GM23338 (cell line): ENCODE results near the gene KCNK5. TPM values are rescaled to one million over a fixed set of nuclear protein-coding genes. Genes with fewer than 3 reads are reported as not detected.
A peak's percentile ranks its signal among the peaks of the same experiment; 100 is the strongest.

ENCODE experiments used
- ATAC-seq: fragments of 200-7000 bp; cut with Tn5 transposase; 3 replicates; pipeline ENCODE4 v1.9.1; 2020
- DNase-seq: peaks from one replicate; pipeline ENCODE4 v3.0.0-alpha.2; 2015; ENCODE audit warnings: low spot score
- H2AFZ ChIP-seq: fragments of 200-600 bp; sonication (generic); 2 replicates; pipeline ENCODE4 v1.8.0; 2016; ENCODE audit warnings: antibody characterized with exemption, mild to moderate bottlenecking, moderate library complexity
- H3F3A ChIP-seq: fragments of 200-600 bp; sonication (generic); replicated peaks from 2 replicates; pipeline ENCODE4 v1.8.0; 2017; ENCODE audit warnings: antibody characterized with exemption, mixed run types, low read depth
- H3K27ac ChIP-seq: fragments of 200-600 bp; sonication (generic); 2 replicates; pipeline ENCODE4 v1.6.1; 2016; ENCODE audit warnings: low read depth
- H3K27me3 ChIP-seq: fragments of 200-600 bp; sonication (generic); 2 replicates; pipeline ENCODE4 v1.8.0; 2016; ENCODE audit warnings: mild to moderate bottlenecking, mixed run types, moderate library complexity; ENCODE audit not compliant: insufficient read depth
- H3K36me3 ChIP-seq: fragments of 200-600 bp; sonication (generic); 2 replicates; pipeline ENCODE4 v1.8.0; 2016; ENCODE audit warnings: mild to moderate bottlenecking; ENCODE audit not compliant: insufficient read depth
- H3K4me1 ChIP-seq: fragments of 200-600 bp; sonication (generic); 2 replicates; pipeline ENCODE4 v1.8.0; 2016; ENCODE audit warnings: mild to moderate bottlenecking, moderate library complexity; ENCODE audit not compliant: insufficient read depth
- H3K4me2 ChIP-seq: fragments of 200-600 bp; sonication (generic); 2 replicates; pipeline ENCODE4 v1.7.1; 2017; ENCODE audit warnings: mixed run types
- H3K4me3 ChIP-seq: fragments of 200-600 bp; sonication (generic); 2 replicates; pipeline ENCODE4 v1.6.1; 2016; ENCODE audit warnings: mixed run types
- H3K79me2 ChIP-seq: fragments of 200-600 bp; sonication (generic); replicated peaks from 2 replicates; pipeline ENCODE4 v1.8.0; 2017; ENCODE audit warnings: mild to moderate bottlenecking; ENCODE audit not compliant: insufficient read depth
- H3K9me2 ChIP-seq: fragments of 200-600 bp; sonication (generic); 2 replicates; pipeline ENCODE4 v1.8.0; 2017; ENCODE audit not compliant: insufficient read depth
- H4K20me1 ChIP-seq: fragments of 200-600 bp; sonication (generic); replicated peaks from 2 replicates; pipeline ENCODE4 v1.8.0; 2017; ENCODE audit warnings: mild to moderate bottlenecking; ENCODE audit not compliant: insufficient read depth
- H3K27ac Mint-ChIP-seq: 2 replicates; pipeline ENCODE4 v1.8.0; 2020; ENCODE audit warnings: inconsistent platforms, mild to moderate bottlenecking, moderate library complexity, mixed read lengths
- H3K27me3 Mint-ChIP-seq: 3 replicates; pipeline ENCODE4 v1.8.0; 2022; ENCODE audit warnings: low read depth, mild to moderate bottlenecking, moderate library complexity, mixed read lengths, inconsistent platforms; ENCODE audit not compliant: insufficient read depth, poor library complexity
- H3K36me3 Mint-ChIP-seq: 3 replicates; pipeline ENCODE4 v1.8.0; 2021; ENCODE audit warnings: low read depth, mild to moderate bottlenecking, inconsistent platforms, moderate library complexity, mixed read lengths
- H3K4me1 Mint-ChIP-seq: 3 replicates; pipeline ENCODE4 v1.8.0; 2020; ENCODE audit warnings: mild to moderate bottlenecking, inconsistent platforms, mixed read lengths
- H3K4me3 Mint-ChIP-seq: 3 replicates; pipeline ENCODE4 v1.8.0; 2021; ENCODE audit warnings: moderate library complexity, mild to moderate bottlenecking, inconsistent platforms, mixed read lengths
- H3K9me3 Mint-ChIP-seq: 3 replicates; pipeline ENCODE4 v1.8.0; 2020; ENCODE audit warnings: moderate library complexity, mild to moderate bottlenecking, inconsistent platforms, mixed read lengths
- EZH2 ChIP-seq: fragments of 200-600 bp; sonication (generic); IDR thresholded peaks from one replicate; pipeline ENCODE4 v1.8.0; 2017; ENCODE audit warnings: antibody characterized with exemption, mild to moderate bottlenecking, low read depth; ENCODE audit not compliant: unreplicated experiment
- EZH2phosphoT487 ChIP-seq: fragments of 200-600 bp; sonication (generic); IDR thresholded peaks from one replicate; pipeline ENCODE4 v1.8.1; 2018; ENCODE audit warnings: antibody characterized with exemption; ENCODE audit not compliant: unreplicated experiment
- JUNB ChIP-seq: IDR thresholded peaks from one replicate; pipeline ENCODE4 v1.6.1; 2016; ENCODE audit warnings: antibody characterized with exemption; ENCODE audit not compliant: unreplicated experiment
- NANOG ChIP-seq: IDR thresholded peaks from 2 replicates; pipeline ENCODE4 v1.6.1; 2016; ENCODE audit warnings: antibody characterized with exemption, borderline replicate concordance
- POLR2AphosphoS5 ChIP-seq: IDR thresholded peaks from 2 replicates; pipeline ENCODE4 v1.6.1; 2016; ENCODE audit warnings: antibody characterized with exemption, low read depth
- ZNF114 ChIP-seq: fragments of 250-450 bp; sonication (Bioruptor Pico); IDR thresholded peaks from 2 replicates; pipeline ENCODE4 v1.5.0; 2020; ENCODE audit warnings: mild to moderate bottlenecking, moderate library complexity
- ZNF331 ChIP-seq: fragments of 250-450 bp; sonication (Bioruptor Pico); IDR thresholded peaks from 2 replicates; pipeline ENCODE4 v1.5.0; 2020; ENCODE audit warnings: low read depth, mild to moderate bottlenecking, moderate library complexity
- polyA plus RNA-seq: library from polyadenylated mRNA; unstranded; fragments of >200 nt; fragmentation: Nextera tagmentation; extraction: Ambion mirVana; gene quantifications from 2 replicates; pipeline ENCODE4 v1.2.1, GENCODE V29; 2016
- total RNA-seq: library from RNA; depleted of rRNA; stranded (reverse); fragments of >200 nt; shearing (Covaris generic); gene quantifications from 2 replicates; pipeline ENCODE4 v1.2.3, GENCODE V29; 2014; rRNA removed
- TF ChIP-seq, protein P1 (sequence below): IDR thresholded peaks from one replicate; pipeline ENCODE4 v1.6.1; 2018; ENCODE audit warnings: antibody characterized with exemption; ENCODE audit not compliant: unreplicated experiment
- TF ChIP-seq, protein P2 (sequence below), 2 experiments: fragments of 200-600 bp in 1 of 2; sonication (generic) in 1 of 2; conservative IDR thresholded peaks; 2 replicates each; pipeline versions ENCODE4 v1.5.1 to v1.6.1; 2016 to 2017; ENCODE audit warnings: antibody characterized with exemption in 2 of 2, low read depth in 2 of 2, mild to moderate bottlenecking in 2 of 2, moderate library complexity in 1 of 2

Gene KCNK5
- total and polyA plus RNA-seq, 2 experiments from 2014 or later, result 9.5 to 57.4 TPM

DNA sequence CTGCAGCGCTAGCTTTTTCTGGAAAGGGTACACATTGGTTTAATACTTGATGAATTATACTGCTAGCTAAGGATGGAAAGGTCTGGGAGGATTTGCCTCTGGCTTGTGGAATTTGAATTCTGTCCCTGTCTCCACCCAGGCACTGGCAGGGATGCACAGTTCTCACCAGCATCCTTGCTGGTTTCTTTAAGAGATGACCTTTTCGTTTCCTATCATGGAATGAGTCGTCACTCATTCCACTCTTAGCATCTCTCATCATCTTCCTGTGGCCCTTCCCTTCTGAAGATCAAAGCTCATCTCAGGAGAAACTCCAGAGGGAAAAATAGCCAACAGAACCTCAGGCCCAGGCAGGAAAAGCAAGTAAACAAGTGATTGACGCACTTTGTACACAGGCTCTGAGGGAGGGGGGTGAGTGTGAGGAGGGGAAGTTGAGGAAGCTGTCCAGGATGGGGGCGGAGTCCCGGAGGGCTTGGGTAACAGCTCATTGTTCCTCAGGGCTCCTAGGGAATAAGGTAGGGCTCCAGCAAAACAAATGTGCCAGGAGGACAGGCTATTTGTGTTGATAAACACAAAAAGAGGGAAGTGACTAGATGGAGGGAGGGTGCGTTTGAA lies 88.6 kb downstream of the KCNK5 start:
- peaks cover 3% of the 10 kb centered on the region; the same call in 1 of the 2 replicates for H4K20me1 ChIP-seq
- Mint-ChIP-seq H3K27me3 (peaks cover 3% of the 10 kb centered on the region), H3K36me3 (no peaks in the 10 kb centered on the region), H3K4me1 (peaks cover 9% of the 10 kb centered on the region; the same call in 2 of the 3 replicates), H3K9me3 (no peaks in the 10 kb centered on the region), H3K27ac (no peak overlapping the region), H3K4me3 (no peak overlapping the region)
- H3K4me1 ChIP-seq, result peaks cover 4% of the 10 kb centered on the region; the same call in 1 of the 2 replicates
- no peak overlapping the region for H3K4me3 ChIP-seq
- no peak overlapping the region for H3K27ac ChIP-seq
- DNase-seq (peak; percentile 49), ATAC-seq (no peak; the same call in 2 of the 3 replicates)
- no peaks in the 10 kb centered on the region for H3K36me3 ChIP-seq
- no peaks in the 10 kb centered on the region for H3K9me2 ChIP-seq
- H3F3A ChIP-seq, result no peaks in the 10 kb centered on the region
- H3K4me2 ChIP-seq, result no peak overlapping the region
- H3K27me3 ChIP-seq, result no peaks in the 10 kb centered on the region
- no peak overlapping the region for H2AFZ ChIP-seq
- TF ChIP-seq EZH2 (no peak), NANOG (no peak), JUNB (no peak), ZNF114 (CRISPR knock-in tag) (no peak), EZH2phosphoT487 (no peak), POLR2AphosphoS5 (no peak), ZNF331 (CRISPR knock-in tag) (no peak)
- TF ChIP-seq, protein P1, sequence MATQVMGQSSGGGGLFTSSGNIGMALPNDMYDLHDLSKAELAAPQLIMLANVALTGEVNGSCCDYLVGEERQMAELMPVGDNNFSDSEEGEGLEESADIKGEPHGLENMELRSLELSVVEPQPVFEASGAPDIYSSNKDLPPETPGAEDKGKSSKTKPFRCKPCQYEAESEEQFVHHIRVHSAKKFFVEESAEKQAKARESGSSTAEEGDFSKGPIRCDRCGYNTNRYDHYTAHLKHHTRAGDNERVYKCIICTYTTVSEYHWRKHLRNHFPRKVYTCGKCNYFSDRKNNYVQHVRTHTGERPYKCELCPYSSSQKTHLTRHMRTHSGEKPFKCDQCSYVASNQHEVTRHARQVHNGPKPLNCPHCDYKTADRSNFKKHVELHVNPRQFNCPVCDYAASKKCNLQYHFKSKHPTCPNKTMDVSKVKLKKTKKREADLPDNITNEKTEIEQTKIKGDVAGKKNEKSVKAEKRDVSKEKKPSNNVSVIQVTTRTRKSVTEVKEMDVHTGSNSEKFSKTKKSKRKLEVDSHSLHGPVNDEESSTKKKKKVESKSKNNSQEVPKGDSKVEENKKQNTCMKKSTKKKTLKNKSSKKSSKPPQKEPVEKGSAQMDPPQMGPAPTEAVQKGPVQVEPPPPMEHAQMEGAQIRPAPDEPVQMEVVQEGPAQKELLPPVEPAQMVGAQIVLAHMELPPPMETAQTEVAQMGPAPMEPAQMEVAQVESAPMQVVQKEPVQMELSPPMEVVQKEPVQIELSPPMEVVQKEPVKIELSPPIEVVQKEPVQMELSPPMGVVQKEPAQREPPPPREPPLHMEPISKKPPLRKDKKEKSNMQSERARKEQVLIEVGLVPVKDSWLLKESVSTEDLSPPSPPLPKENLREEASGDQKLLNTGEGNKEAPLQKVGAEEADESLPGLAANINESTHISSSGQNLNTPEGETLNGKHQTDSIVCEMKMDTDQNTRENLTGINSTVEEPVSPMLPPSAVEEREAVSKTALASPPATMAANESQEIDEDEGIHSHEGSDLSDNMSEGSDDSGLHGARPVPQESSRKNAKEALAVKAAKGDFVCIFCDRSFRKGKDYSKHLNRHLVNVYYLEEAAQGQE, result no peak
- TF ChIP-seq, protein P2, sequence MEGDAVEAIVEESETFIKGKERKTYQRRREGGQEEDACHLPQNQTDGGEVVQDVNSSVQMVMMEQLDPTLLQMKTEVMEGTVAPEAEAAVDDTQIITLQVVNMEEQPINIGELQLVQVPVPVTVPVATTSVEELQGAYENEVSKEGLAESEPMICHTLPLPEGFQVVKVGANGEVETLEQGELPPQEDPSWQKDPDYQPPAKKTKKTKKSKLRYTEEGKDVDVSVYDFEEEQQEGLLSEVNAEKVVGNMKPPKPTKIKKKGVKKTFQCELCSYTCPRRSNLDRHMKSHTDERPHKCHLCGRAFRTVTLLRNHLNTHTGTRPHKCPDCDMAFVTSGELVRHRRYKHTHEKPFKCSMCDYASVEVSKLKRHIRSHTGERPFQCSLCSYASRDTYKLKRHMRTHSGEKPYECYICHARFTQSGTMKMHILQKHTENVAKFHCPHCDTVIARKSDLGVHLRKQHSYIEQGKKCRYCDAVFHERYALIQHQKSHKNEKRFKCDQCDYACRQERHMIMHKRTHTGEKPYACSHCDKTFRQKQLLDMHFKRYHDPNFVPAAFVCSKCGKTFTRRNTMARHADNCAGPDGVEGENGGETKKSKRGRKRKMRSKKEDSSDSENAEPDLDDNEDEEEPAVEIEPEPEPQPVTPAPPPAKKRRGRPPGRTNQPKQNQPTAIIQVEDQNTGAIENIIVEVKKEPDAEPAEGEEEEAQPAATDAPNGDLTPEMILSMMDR (conservative IDR thresholded peaks at IDR 0.05; ENCODE audit: low read depth in 2 of 2), result no peak
- H3K79me2 ChIP-seq, result no peaks in the 10 kb centered on the region

Other genes starting within 250 kb of the KCNK5 start
- 3.6 and 3.7 TPM in 2 replicates for gene GLP1R, start 180.7 kb downstream of the KCNK5 start, total RNA-seq
- 0.38 and 0.42 TPM in 2 replicates for gene GLP1R, start 180.7 kb downstream of the KCNK5 start, polyA plus RNA-seq
- 9.5 and 10.0 TPM in 2 replicates for gene SAYSD1, start 114.3 kb downstream of the KCNK5 start, total RNA-seq
- gene SAYSD1, start 114.3 kb downstream of the KCNK5 start, polyA plus RNA-seq, result 8.2 and 9.2 TPM in 2 replicates
- gene KCNK17, start 84.9 kb upstream of the KCNK5 start, total RNA-seq, result 3.1 and 3.2 TPM in 2 replicates
- 1.2 and 2.2 TPM in 2 replicates for gene KCNK17, start 84.9 kb upstream of the KCNK5 start, polyA plus RNA-seq
- not detected in 2 replicates for gene KCNK16, start 93.2 kb upstream of the KCNK5 start, total RNA-seq
- gene KCNK16, start 93.2 kb upstream of the KCNK5 start, polyA plus RNA-seq, result not detected in 2 replicates